HCT116 (cell line): ENCODE results near the gene NEDD4L. TPM values are rescaled to one million over a fixed set of nuclear protein-coding genes. Genes with fewer than 3 reads are reported as not detected.

Experiments used
- ATAC-seq: fragments of 200-7000 bp; cut with Tn5 transposase; 2 replicates; pipeline ENCODE4 v1.9.1; 2020; ENCODE audit warnings: mild to moderate bottlenecking, moderate library complexity
- BruUV-seq: library from RNA; stranded (reverse); fragments of 400-500 nt; replicated peaks from 2 replicates; lab custom pipeline; 2021; lab: Mats Ljungman, UMichigan
- CTCF ChIA-PET: fragments of 300-600 bp; sonication (Branson Sonifier 250); formaldehyde crosslinking; loops from one replicate; lab custom pipeline; 2021; ENCODE audit warnings: antibody characterized with exemption; lab: Charles Lee
- POLR2A ChIA-PET: fragments of 300-600, 350-600 bp; sonication (Branson Sonifier 250); formaldehyde crosslinking; loops from one replicate; lab custom pipeline; 2021; ENCODE audit warnings: antibody characterized with exemption; lab: Charles Lee
- RAD21 ChIA-PET, 2 experiments: fragments of 300-600 bp; sonication (Branson Sonifier 250); formaldehyde crosslinking; loops; one replicate each; lab custom pipeline; 2023; ENCODE audit warnings: low total read pairs in 2 of 2; ENCODE audit not compliant: uncharacterized antibody in 2 of 2, unreplicated experiment in 2 of 2, low non-redundant PET in 1 of 2; lab: Charles Lee
- DNase-seq: peaks from one replicate; pipeline ENCODE4 v3.0.0-alpha.2; 2010; ENCODE audit warnings: low read depth, low spot score
- H2AFZ ChIP-seq: fragments of 200-600 bp; shearing (Covaris generic), sonication (generic); 2 replicates; pipeline ENCODE4 v1.6.1; 2017; ENCODE audit warnings: low read depth, mixed run types, mixed read lengths, antibody characterized with exemption, low read length; ENCODE audit not compliant: poor library complexity, severe bottlenecking
- H3K27ac ChIP-seq: 2 replicates; pipeline ENCODE4 v1.5.1; 2012; ENCODE audit warnings: low read depth, low read length
- H3K27me3 ChIP-seq: fragments of 200-600 bp; sonication (generic); 2 replicates; pipeline ENCODE4 v1.6.1; 2016; ENCODE audit warnings: mixed run types, low read length, mixed read lengths; ENCODE audit not compliant: insufficient read depth
- H3K36me3 ChIP-seq, 2 experiments: fragments of 200-500 bp in 1 of 2; fragments of 200-600 bp in 1 of 2; sonication (Bioruptor generic) in 1 of 2; sonication (generic) in 1 of 2; 2 replicates each; pipeline versions ENCODE4 v1.5.1 to v1.6.1; 2014 to 2016; ENCODE audit warnings: low read length in 2 of 2, inconsistent platforms in 1 of 2, mixed read lengths in 1 of 2, mixed run types in 1 of 2; ENCODE audit not compliant: insufficient read depth in 2 of 2, control insufficient read depth in 1 of 2
- H3K4me1 ChIP-seq, 2 experiments: fragments of 200-600 bp in 1 of 2; sonication (generic) in 1 of 2; 2 replicates each; pipeline versions ENCODE4 v1.5.1 to v1.6.1; 2012 to 2017; ENCODE audit warnings: low read length in 2 of 2, inconsistent platforms in 1 of 2, mild to moderate bottlenecking in 1 of 2, mixed read lengths in 1 of 2, mixed run types in 1 of 2, moderate library complexity in 1 of 2; ENCODE audit not compliant: insufficient read depth in 2 of 2, control insufficient read depth in 1 of 2
- H3K4me2 ChIP-seq: fragments of 200-600 bp; sonication (generic); 2 replicates; pipeline ENCODE4 v1.6.1; 2017; ENCODE audit warnings: mixed run types, low read length, mixed read lengths
- H3K4me3 ChIP-seq, 2 experiments: fragments of 200-600 bp in 1 of 2; sonication (generic) in 1 of 2; replicated peaks in 1 of 2; 2 replicates each; pipeline ENCODE4 v1.5.1; 2011 to 2016; ENCODE audit warnings: low read length in 2 of 2, control low read depth in 1 of 2, low read depth in 1 of 2, mild to moderate bottlenecking in 1 of 2, mixed read lengths in 1 of 2, mixed run types in 1 of 2
- H3K79me2 ChIP-seq: fragments of 200-600 bp; sonication (generic); 2 replicates; pipeline ENCODE4 v1.6.1; 2017; ENCODE audit warnings: mild to moderate bottlenecking, mixed run types, low read length, moderate library complexity, mixed read lengths; ENCODE audit not compliant: insufficient read depth
- H3K9ac ChIP-seq: fragments of 200-600 bp; sonication (generic); 2 replicates; pipeline ENCODE4 v1.6.1; 2016; ENCODE audit warnings: low read length, mixed read lengths
- H3K9me2 ChIP-seq: fragments of 200-600 bp; sonication (generic), shearing (Covaris generic); 2 replicates; pipeline ENCODE4 v1.6.1; 2017; ENCODE audit warnings: mixed run types, mild to moderate bottlenecking, moderate library complexity; ENCODE audit not compliant: insufficient read depth
- H3K9me3 ChIP-seq, 2 experiments: fragments of 200-500 bp in 1 of 2; fragments of 200-600 bp in 1 of 2; sonication (Bioruptor generic) in 1 of 2; sonication (generic) in 1 of 2; 2 replicates each; pipeline ENCODE4 v1.6.1; 2014 to 2017; ENCODE audit warnings: low read length in 2 of 2, mixed read lengths in 2 of 2, inconsistent platforms in 1 of 2, low read depth in 1 of 2, mild to moderate bottlenecking in 1 of 2, mixed run types in 1 of 2, moderate library complexity in 1 of 2; ENCODE audit not compliant: control insufficient read depth in 1 of 2, insufficient read depth in 1 of 2
- H4K20me1 ChIP-seq: fragments of 200-600 bp; sonication (generic), shearing (Covaris generic); 2 replicates; pipeline ENCODE4 v1.6.1; 2017; ENCODE audit warnings: mixed run types, mild to moderate bottlenecking, moderate library complexity; ENCODE audit not compliant: insufficient read depth
- CTCF ChIP-seq, 3 experiments: fragments of 200-600 bp in 1 of 3; sonication (generic) in 1 of 3; IDR thresholded peaks in 2 of 3; conservative IDR thresholded peaks in 1 of 3; 2 replicates each; pipeline ENCODE4 v1.5.1; 2012 to 2017; ENCODE audit warnings: low read depth in 2 of 3, low read length in 2 of 3, antibody characterized with exemption in 1 of 3, borderline replicate concordance in 1 of 3, control low read depth in 1 of 3, mild to moderate bottlenecking in 1 of 3, mixed read lengths in 1 of 3, mixed run types in 1 of 3, moderate library complexity in 1 of 3; ENCODE audit not compliant: insufficient read depth in 1 of 3
- EGR1 ChIP-seq: IDR thresholded peaks from 2 replicates; pipeline ENCODE4 v1.6.1; 2012; ENCODE audit warnings: low read depth
- ELF1 ChIP-seq: IDR thresholded peaks from 2 replicates; pipeline ENCODE4 v1.6.1; 2012; ENCODE audit warnings: low read depth, borderline replicate concordance
- EZH2 ChIP-seq: fragments of 200-600 bp; sonication (generic); IDR thresholded peaks from 2 replicates; pipeline ENCODE4 v1.6.1; 2017; ENCODE audit warnings: antibody characterized with exemption, mixed run types
- EZH2phosphoT487 ChIP-seq: fragments of 200-600 bp; IDR thresholded peaks from 2 replicates; pipeline ENCODE4 v1.6.1; 2018; ENCODE audit warnings: antibody characterized with exemption, borderline replicate concordance
- JUND ChIP-seq: IDR thresholded peaks from 2 replicates; pipeline ENCODE4 v1.6.1; 2012
- POLR2AphosphoS5 ChIP-seq: IDR thresholded peaks from 2 replicates; pipeline ENCODE4 v1.6.1; 2011; ENCODE audit warnings: mild to moderate bottlenecking, low read depth, low read length, moderate library complexity
- RAD21 ChIP-seq: IDR thresholded peaks from 2 replicates; pipeline ENCODE4 v1.6.1; 2012; ENCODE audit warnings: low read depth, mild to moderate bottlenecking
- REST ChIP-seq: IDR thresholded peaks from 2 replicates; pipeline ENCODE4 v1.6.1; 2012; ENCODE audit warnings: low read depth
- SP1 ChIP-seq: IDR thresholded peaks from 2 replicates; pipeline ENCODE4 v1.6.1; 2012; ENCODE audit warnings: low read depth
- YY1 ChIP-seq: IDR thresholded peaks from 2 replicates; pipeline ENCODE4 v1.6.1; 2011; ENCODE audit warnings: low read length, low read depth, moderate library complexity, mild to moderate bottlenecking; ENCODE audit not compliant: insufficient replicate concordance; ENCODE audit errors: extremely low read depth
- ZBTB33 ChIP-seq: IDR thresholded peaks from 2 replicates; pipeline ENCODE4 v1.6.1; 2011; ENCODE audit warnings: mild to moderate bottlenecking, low read length, moderate library complexity; ENCODE audit not compliant: insufficient replicate concordance; ENCODE audit errors: extremely low read depth
- intact Hi-C: fragments of 100-400 bp; cut with micrococcal nuclease; formaldehyde crosslinking; loops from 2 replicates; pipeline ENCODE4 v1.10.0; 2022
- total RNA-seq: library from RNA; stranded (reverse); gene quantifications from one replicate; pipeline ENCODE4 v1.2.1, GENCODE V29; 2021; ENCODE audit not compliant: unreplicated experiment

NEDD4L gene
- total RNA-seq, 1 experiment from 2014 or later: 41.5 TPM

GRCh38 chr18:58103339-58103985 lies 59.4 kb downstream of the NEDD4L start:
- H3K4me1 ChIP-seq: no peaks in the 10 kb centered on the region
- no peaks in the 10 kb centered on the region for H3K79me2 ChIP-seq
- H3K27me3 ChIP-seq: no peaks in the 10 kb centered on the region
- no peak overlapping the region for H3K9ac ChIP-seq
- DNase-seq (no peak), ATAC-seq (no peak)
- CTCF ChIA-PET: no interaction called here
- POLR2A ChIA-PET: no interaction called here
- no peak overlapping the region for H3K4me3 ChIP-seq
- no TSS peak for BruUV-seq
- no peaks in the 10 kb centered on the region for H3K9me2 ChIP-seq
- H3K36me3 ChIP-seq: no peaks in the 10 kb centered on the region
- no peak overlapping the region for H3K27ac ChIP-seq
- H3K9me3 ChIP-seq: no peaks in the 10 kb centered on the region
- H4K20me1 ChIP-seq: no peaks in the 10 kb centered on the region
- no peak for TF ChIP-seq YY1
- no peak for TF ChIP-seq SP1
- no peak for TF ChIP-seq EGR1
- no peak for TF ChIP-seq RAD21
- no peak for TF ChIP-seq EZH2
- TF ChIP-seq JUND: no peak
- TF ChIP-seq ELF1: no peak
- no peak overlapping the region for H2AFZ ChIP-seq
- intact Hi-C loops: loop anchor here (5.0 kb wide), 1 partner anchor 46 kb away; no protein-coding TSS in a partner anchor
- RAD21 ChIA-PET: no interaction called here
- no peak overlapping the region for H3K4me2 ChIP-seq

GRCh38 chr18:58104096-58104495 lies 60.1 kb downstream of the NEDD4L start:
- ChIA-PET POLR2A (no interaction called here), RAD21 (no interaction called here), CTCF (no interaction called here)
- no peaks in the 10 kb centered on the region for H3K9me3 ChIP-seq
- DNase-seq (no peak), ATAC-seq (no peak)
- H3K4me2 ChIP-seq: no peak overlapping the region
- no peaks in the 10 kb centered on the region for H3K9me2 ChIP-seq
- no peak overlapping the region for H3K4me3 ChIP-seq
- H3K79me2 ChIP-seq: no peaks in the 10 kb centered on the region
- no peak overlapping the region for H3K9ac ChIP-seq
- H2AFZ ChIP-seq: no peak overlapping the region
- no peaks in the 10 kb centered on the region for H3K27me3 ChIP-seq
- no TSS peak for BruUV-seq
- H3K27ac ChIP-seq: no peak overlapping the region
- H3K36me3 ChIP-seq: no peaks in the 10 kb centered on the region
- intact Hi-C loops: loop anchor here (5.0 kb wide), 1 partner anchor 47 kb away; no protein-coding TSS in a partner anchor
- no peaks in the 10 kb centered on the region for H4K20me1 ChIP-seq
- no peaks in the 10 kb centered on the region for H3K4me1 ChIP-seq
- TF ChIP-seq REST (no peak), JUND (no peak), CTCF (IDR thresholded peaks at IDR 0.05 in 2 of 3, conservative IDR thresholded peaks at IDR 0.05 in 1 of 3; ENCODE audit: borderline replicate concordance in 1 of 3, insufficient read depth in 1 of 3, low read depth in 2 of 3, low read length in 2 of 3) (no peak), ELF1 (no peak), ZBTB33 (no peak), EZH2phosphoT487 (no peak), POLR2AphosphoS5 (no peak)
